A549 (cell line): Measurements from ENCODE around the gene TIMP3. TPM values are rescaled to one million over a fixed set of nuclear protein-coding genes. Genes with fewer than 3 reads are reported as not detected.

ENCODE experiments used
- ATAC-seq, 2 experiments: fragments of 200-7000 bp in 1 of 2; fragments of >200 bp in 1 of 2; cut with Nextera tagmentation in 1 of 2; cut with Tn5 transposase in 1 of 2; 3 replicates each; pipeline versions ENCODE4 v1.8.0 to v1.9.1; 2018 to 2020; ENCODE audit warnings: mild to moderate bottlenecking in 1 of 2, moderate library complexity in 1 of 2
- CTCF ChIA-PET: fragments of 300-600 bp; sonication (Branson Sonifier 250); formaldehyde crosslinking; extraction: SDS; loops from one replicate; lab custom pipeline; 2021; ENCODE audit warnings: antibody characterized with exemption, inconsistent platforms; lab: Yijun Ruan, JAX
- POLR2A ChIA-PET: fragments of 350-600 bp; formaldehyde crosslinking; extraction: SDS; loops from one replicate; lab custom pipeline; 2021; ENCODE audit warnings: antibody characterized with exemption, inconsistent platforms; lab: Yijun Ruan, JAX
- DNase-seq, 2 experiments: peaks; one replicate each; pipeline versions ENCODE4 v3.0.0 to v3.0.0-alpha.2; 2011 to 2016; ENCODE audit warnings: low read depth in 1 of 2, low spot score in 1 of 2
- FAIRE-seq: peaks from 2 replicates; lab custom pipeline; 2011; peaks lifted over from hg19 to GRCh38; lab: Jason Lieb, UNC
- H3K27ac ChIP-seq, 2 experiments: fragments of >200 bp; sonication (Bioruptor Twin); formaldehyde crosslinking; 3 replicates each; pipeline ENCODE4 v1.5.1; 2016 to 2017
- H3K4me1 ChIP-seq: fragments of >200 bp; sonication (Bioruptor Twin); formaldehyde crosslinking; 3 replicates; pipeline ENCODE4 v1.6.1; 2016
- H3K4me2 ChIP-seq: fragments of >200 bp; sonication (Bioruptor Twin); formaldehyde crosslinking; 3 replicates; pipeline ENCODE4 v1.6.1; 2016
- H3K4me3 ChIP-seq: fragments of >200 bp; sonication (Bioruptor Twin); formaldehyde crosslinking; 3 replicates; pipeline ENCODE4 v1.5.1; 2016
- H3K9me3 ChIP-seq: fragments of >200 bp; sonication (Bioruptor Twin); formaldehyde crosslinking; 3 replicates; pipeline ENCODE4 v1.6.1; 2016
- CBX2 ChIP-seq: fragments of 200-600 bp; sonication (generic); IDR thresholded peaks from 2 replicates; pipeline ENCODE4 v1.6.1; 2016; ENCODE audit warnings: low read depth, mild to moderate bottlenecking, borderline replicate concordance
- CHD4 ChIP-seq: fragments of 200-600 bp; sonication (generic); IDR thresholded peaks from 2 replicates; pipeline ENCODE4 v1.6.1; 2016; ENCODE audit warnings: antibody characterized with exemption, mild to moderate bottlenecking, borderline replicate concordance
- EP300 ChIP-seq, 2 experiments: fragments of >200 bp; sonication (Bioruptor Twin); formaldehyde crosslinking; IDR thresholded peaks; 2 replicates in 1 of 2; 3 replicates in 1 of 2; pipeline ENCODE4 v1.6.1; 2016 to 2017
- ESRRA ChIP-seq: fragments of 150-350 bp; IDR thresholded peaks from 2 replicates; pipeline ENCODE4 v1.6.1; 2014; ENCODE audit warnings: mild to moderate bottlenecking, low read length, borderline replicate concordance
- FOSB ChIP-seq: fragments of 250-450 bp; sonication (Bioruptor Pico); IDR thresholded peaks from 2 replicates; pipeline ENCODE4 v1.5.0; 2020; ENCODE audit warnings: mild to moderate bottlenecking, moderate library complexity
- FOXS1 ChIP-seq: fragments of 250-450 bp; sonication (Bioruptor Pico); IDR thresholded peaks from 2 replicates; pipeline ENCODE4 v1.5.0; 2020; ENCODE audit warnings: mild to moderate bottlenecking, moderate library complexity
- HDAC2 ChIP-seq: fragments of 200-600 bp; sonication (generic); IDR thresholded peaks from 2 replicates; pipeline ENCODE4 v1.6.1; 2016
- HES2 ChIP-seq: fragments of >200 bp; sonication (Bioruptor Twin); formaldehyde crosslinking; IDR thresholded peaks from 2 replicates; pipeline ENCODE4 v1.6.1; 2016
- HEYL ChIP-seq: fragments of 250-450 bp; sonication (Bioruptor Pico); IDR thresholded peaks from 2 replicates; pipeline ENCODE4 v1.8.0; 2021; ENCODE audit warnings: mild to moderate bottlenecking, moderate library complexity
- HOXB13 ChIP-seq: fragments of 250-450 bp; sonication (Bioruptor Pico); IDR thresholded peaks from 2 replicates; pipeline ENCODE4 v1.5.0; 2020; ENCODE audit warnings: low read depth, mild to moderate bottlenecking, moderate library complexity
- JUN ChIP-seq, 2 experiments: fragments of >200 bp; sonication (Bioruptor Twin); formaldehyde crosslinking; IDR thresholded peaks; 2 replicates in 1 of 2; 3 replicates in 1 of 2; pipeline ENCODE4 v1.6.1; 2016 to 2017
- MAFK ChIP-seq: fragments of 450-650 bp; IDR thresholded peaks from 2 replicates; pipeline ENCODE4 v1.6.1; 2014; ENCODE audit not compliant: partially characterized antibody
- MAX ChIP-seq: IDR thresholded peaks from 2 replicates; pipeline ENCODE4 v1.6.1; 2012
- NFE2L2 ChIP-seq: fragments of 150-350 bp; conservative IDR thresholded peaks from 2 replicates; pipeline ENCODE4 v1.6.1; 2014; ENCODE audit warnings: low read length
- NR3C1 ChIP-seq: fragments of >200 bp; sonication (Bioruptor Twin); formaldehyde crosslinking; IDR thresholded peaks from 3 replicates; pipeline ENCODE4 v1.6.1; 2017
- POLR2A ChIP-seq: IDR thresholded peaks from 2 replicates; pipeline ENCODE4 v1.6.1; 2012; ENCODE audit warnings: mild to moderate bottlenecking, low read length
- RCOR1 ChIP-seq: fragments of 150-350 bp; IDR thresholded peaks from 2 replicates; pipeline ENCODE4 v1.6.1; 2014; ENCODE audit warnings: antibody characterized with exemption, low read length, low read depth
- SMC3 ChIP-seq: fragments of >200 bp; sonication (Bioruptor Twin); formaldehyde crosslinking; IDR thresholded peaks from 3 replicates; pipeline ENCODE4 v1.6.1; 2018; ENCODE audit warnings: inconsistent platforms
- SREBF2 ChIP-seq: fragments of 450-650 bp; IDR thresholded peaks from 2 replicates; pipeline ENCODE4 v1.6.1; 2014; ENCODE audit warnings: mild to moderate bottlenecking, moderate library complexity
- USF2 ChIP-seq: fragments of 450-650 bp; IDR thresholded peaks from 2 replicates; pipeline ENCODE4 v1.6.1; 2014; ENCODE audit warnings: antibody characterized with exemption
- ZFP36 ChIP-seq: fragments of 450-650 bp; IDR thresholded peaks from 2 replicates; pipeline ENCODE4 v1.6.1; 2014; ENCODE audit warnings: borderline replicate concordance; ENCODE audit not compliant: partially characterized antibody
- ZSCAN20 ChIP-seq: fragments of 250-450 bp; sonication (Bioruptor Pico); IDR thresholded peaks from 2 replicates; pipeline ENCODE4 v1.8.0; 2022; ENCODE audit warnings: mild to moderate bottlenecking, moderate library complexity
- WGBS: methylation state at CpG from one replicate; pipeline ENCODE4 v1.1.6; 2017; ENCODE audit errors: missing lambda C conversion rate; 5-methylcytosine and 5-hydroxymethylcytosine counted together
- polyA plus RNA-seq, 4 experiments: library from polyadenylated mRNA; depleted of rRNA in 3 of 4; stranded (reverse); fragments of >200 nt; fragmentation: RNase III in 1 of 4; extraction: RNeasy Plus Mini Kit Qiagen cat#74134 plus additional on column Dnase treatment in 1 of 4; gene quantifications; 2 replicates in 3 of 4; 3 replicates in 1 of 4; pipeline ENCODE4 v1.2.3, GENCODE V29; 2011 to 2017

Gene TIMP3
- polyA plus RNA-seq, 2 of the 4 experiments (the other 2 are of a cell fraction), result 1.4 to 1.7 TPM

- no peak for TF ChIP-seq CBX2
- TF ChIP-seq, all 56 proteins: peak for 0
These were observed 16.0 kb upstream of the TIMP3 start (continued) for GRCh38 chr22:32785321-32786026.

GRCh38 chr22:32786027-32786418, 15.5 kb upstream of the TIMP3 start:
- Histone ChIP-seq H3K4me3 (no peak overlapping the region), H3K4me1 (no peaks in the 10 kb centered on the region), H3K27ac (no peak overlapping the region), H3K9me3 (no peaks in the 10 kb centered on the region), H3K4me2 (no peak overlapping the region)
- TF ChIP-seq JUN (IDR thresholded peaks at IDR 0.05), result no peak
- TF ChIP-seq HDAC2, result no peak
- no peak for TF ChIP-seq NFE2L2
- no peak for TF ChIP-seq ESRRA
- no peak for TF ChIP-seq HOXB13
- no peak for TF ChIP-seq ZFP36
- TF ChIP-seq HES2, result no peak
- no peak for TF ChIP-seq SMC3
- TF ChIP-seq HEYL (CRISPR knock-in tag), result no peak
- TF ChIP-seq USF2, result no peak
- FAIRE-seq, result no peak
- POLR2A ChIA-PET, result no interaction called here
- 82% methylated on average over 2 of the region's 2 CpGs for WGBS
- DNase-seq, result no peak
- CTCF ChIA-PET, result interaction anchor here (0.9 to 3.9 kb wide), 2 partner anchors 11 to 126 kb away, joined by 3 to 15 read pairs; no protein-coding TSS in a partner anchor
- no peak for ATAC-seq

GRCh38 chr22:32788904-32789624, 12.4 kb upstream of the TIMP3 start:
- Histone ChIP-seq H3K4me1 (no peaks in the 10 kb centered on the region), H3K4me2 (no peak overlapping the region), H3K9me3 (no peaks in the 10 kb centered on the region), H3K27ac (no peak overlapping the region), H3K4me3 (no peak overlapping the region)
- ATAC-seq (no peak), FAIRE-seq (no peak), DNase-seq (no peak)
- POLR2A ChIA-PET, result no interaction called here
- 66% methylated on average over 6 of the region's 6 CpGs for WGBS
- CTCF ChIA-PET, result interaction anchor here (1.2 to 3.9 kb wide), 2 partner anchors 8 to 260 kb away, joined by 4 to 15 read pairs; no protein-coding TSS in a partner anchor
- TF ChIP-seq MAX (no peak), MAFK (no peak)

- no peak for ATAC-seq
- POLR2A ChIA-PET, result no interaction called here
These were observed 11.5 kb upstream of the TIMP3 start for GRCh38 chr22:32789797-32790620.

More at GRCh38 chr22:32789797-32790620, 11.5 kb upstream of the TIMP3 start:
- no peaks in the 10 kb centered on the region for H3K9me3 ChIP-seq
- no peak overlapping the region for H3K4me3 ChIP-seq
- WGBS, result 42% methylated on average over 9 of the region's 9 CpGs
- no peaks in the 10 kb centered on the region for H3K4me1 ChIP-seq
- no peak overlapping the region for H3K27ac ChIP-seq
- DNase-seq, result no peak
- H3K4me2 ChIP-seq, result no peak overlapping the region
- CTCF ChIA-PET, result interaction anchor here (1.2 to 14.5 kb wide), 2 partner anchors 261 to 262 kb away, joined by 4 to 187 read pairs; no protein-coding TSS in a partner anchor
- FAIRE-seq, result no peak
- TF ChIP-seq FOXS1 (CRISPR knock-in tag), result no peak
- TF ChIP-seq POLR2A, result no peak
- TF ChIP-seq SREBF2, result no peak
- no peak for TF ChIP-seq ZSCAN20 (CRISPR knock-in tag)
- no peak for TF ChIP-seq RCOR1
- TF ChIP-seq NR3C1, result no peak
- TF ChIP-seq EP300 (IDR thresholded peaks at IDR 0.05), result no peak
- TF ChIP-seq CHD4, result no peak
- no peak for TF ChIP-seq FOSB (CRISPR knock-in tag)
